Suprapubic skin (tissue), 4 donors: Measurements from ENCODE around the gene TRIM69. TPM values are rescaled to one million over a fixed set of nuclear protein-coding genes. Genes with fewer than 3 reads are reported as not detected.

Experiments
- DNase-seq, 2 donors: peaks; one replicate each; pipeline ENCODE4 v3.0.0-alpha.2; 2019; ENCODE audit warnings: low spot score in 2 of 2
- H3K27ac ChIP-seq: fragments of 200-600 bp; sonication (generic); one replicate; pipeline ENCODE4 v1.5.1; 2019
- H3K27me3 ChIP-seq: fragments of 200-600 bp; sonication (generic); one replicate; pipeline ENCODE4 v1.5.1; 2019
- H3K36me3 ChIP-seq: fragments of 200-600 bp; sonication (generic); one replicate; pipeline ENCODE4 v1.5.1; 2019
- H3K4me1 ChIP-seq: fragments of 200-600 bp; sonication (generic); one replicate; pipeline ENCODE4 v1.5.1; 2019
- H3K4me3 ChIP-seq: fragments of 200-600 bp; sonication (generic); one replicate; pipeline ENCODE4 v1.5.1; 2019; ENCODE audit warnings: mild to moderate bottlenecking
- H3K9me3 ChIP-seq: fragments of 200-600 bp; sonication (generic); one replicate; pipeline ENCODE4 v1.5.1; 2019
- EP300 ChIP-seq: sonication (generic); formaldehyde crosslinking; IDR thresholded peaks from one replicate; pipeline ENCODE4 v1.6.1; 2017; ENCODE audit warnings: antibody characterized with exemption
- POLR2A ChIP-seq, 2 donors: fragments of 450-650 bp; IDR thresholded peaks; one replicate each; pipeline ENCODE4 v1.6.1; 2017; ENCODE audit warnings: antibody characterized with exemption in 2 of 2, mild to moderate bottlenecking in 2 of 2, moderate library complexity in 2 of 2
- POLR2AphosphoS5 ChIP-seq, 3 donors: sonication (generic); formaldehyde crosslinking; IDR thresholded peaks; one replicate each; pipeline ENCODE4 v1.6.1; 2017; ENCODE audit warnings: antibody characterized with exemption in 3 of 3
- WGBS: methylation state at CpG from one replicate; pipeline ENCODE4 v1.1.5; 2018; 5-methylcytosine and 5-hydroxymethylcytosine counted together
- total RNA-seq, 4 donors: library from RNA; depleted of rRNA; stranded (reverse); fragments of >200 nt; gene quantifications; one replicate each; pipeline ENCODE4 v1.1.0, GENCODE V29; 2016
- TF ChIP-seq, protein P1 (sequence below), 2 donors: fragments of 200-600 bp in 1 of 2; fragments of 450-650 bp in 1 of 2; sonication (generic) in 1 of 2; IDR thresholded peaks; one replicate each; pipeline ENCODE4 v1.5.1; 2016 to 2019; ENCODE audit warnings: antibody characterized with exemption in 2 of 2, mild to moderate bottlenecking in 1 of 2, moderate library complexity in 1 of 2

TRIM69 gene
- total RNA-seq, 4 donors from 2014 or later, result 9.1 to 10.6 (median 9.8) TPM

DNA sequence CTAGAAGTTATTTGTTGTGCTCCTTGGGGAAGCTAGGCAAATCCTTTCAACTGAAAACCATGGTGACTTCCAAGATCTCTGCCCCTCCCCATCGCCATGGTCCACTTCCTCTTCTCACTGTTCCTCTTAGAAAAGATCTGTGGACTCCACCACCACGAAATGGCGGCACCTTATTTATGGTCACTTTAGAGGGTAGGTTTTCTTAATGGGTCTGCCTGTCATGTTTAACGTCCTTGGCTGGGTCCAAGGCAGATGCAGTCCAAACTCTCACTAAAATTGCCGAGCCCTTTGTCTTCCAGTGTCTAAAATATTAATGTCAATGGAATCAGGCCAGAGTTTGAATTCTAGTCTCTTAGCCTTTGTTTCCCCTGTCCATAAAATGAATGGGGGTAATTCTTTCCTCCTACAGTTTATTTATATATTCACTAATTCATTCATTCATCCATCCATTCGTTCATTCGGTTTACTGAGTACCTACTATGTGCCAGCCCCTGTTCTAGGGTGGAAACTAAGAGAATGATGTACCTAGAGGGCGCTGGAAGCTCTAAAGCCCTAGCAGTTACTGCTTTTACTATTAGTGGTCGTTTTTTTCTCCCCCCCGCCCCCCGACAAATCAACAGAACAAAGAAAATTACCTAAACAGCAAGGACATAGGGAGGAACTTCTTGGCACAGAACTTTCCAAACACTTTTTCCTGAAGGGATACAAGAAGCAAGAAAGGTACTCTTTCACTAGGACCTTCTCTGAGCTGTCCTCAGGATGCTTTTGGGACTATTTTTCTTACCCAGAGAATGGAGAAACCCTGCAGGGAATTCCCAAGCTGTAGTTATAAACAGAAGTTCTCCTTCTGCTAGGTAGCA, 25.9 kb upstream of the TRIM69 start:
- DNase-seq, result no peak
- Histone ChIP-seq H3K27me3 (no peaks in the 10 kb centered on the region), H3K4me3 (peak overlapping the region; percentile 92), H3K9me3 (no peaks in the 10 kb centered on the region), H3K27ac (peak overlapping the region; percentile 99), H3K36me3 (peaks cover 7% of the 10 kb centered on the region), H3K4me1 (peaks cover 33% of the 10 kb centered on the region)
- WGBS, result 26% methylated on average over 11 of the region's 11 CpGs
- peak in 1 of 2 donors; percentile 46 for TF ChIP-seq POLR2A (IDR thresholded peaks at IDR 0.05)
- no peak for TF ChIP-seq POLR2AphosphoS5 (IDR thresholded peaks at IDR 0.05)

DNA sequence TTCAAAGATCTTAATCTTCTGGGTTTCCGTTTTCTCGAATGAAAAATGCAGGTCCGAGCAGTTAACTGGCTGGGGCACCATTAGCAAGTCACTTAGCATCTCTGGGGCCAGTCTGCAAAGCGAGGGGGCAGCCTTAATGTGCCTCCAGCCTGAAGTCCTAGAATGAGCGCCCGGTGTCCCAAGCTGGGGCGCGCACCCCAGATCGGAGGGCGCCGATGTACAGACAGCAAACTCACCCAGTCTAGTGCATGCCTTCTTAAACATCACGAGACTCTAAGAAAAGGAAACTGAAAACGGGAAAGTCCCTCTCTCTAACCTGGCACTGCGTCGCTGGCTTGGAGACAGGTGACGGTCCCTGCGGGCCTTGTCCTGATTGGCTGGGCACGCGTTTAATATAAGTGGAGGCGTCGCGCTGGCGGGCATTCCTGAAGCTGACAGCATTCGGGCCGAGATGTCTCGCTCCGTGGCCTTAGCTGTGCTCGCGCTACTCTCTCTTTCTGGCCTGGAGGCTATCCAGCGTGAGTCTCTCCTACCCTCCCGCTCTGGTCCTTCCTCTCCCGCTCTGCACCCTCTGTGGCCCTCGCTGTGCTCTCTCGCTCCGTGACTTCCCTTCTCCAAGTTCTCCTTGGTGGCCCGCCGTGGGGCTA, 25.1 kb upstream of the TRIM69 start, which contains the start of the genes B2M and PATL2:
TSS of gene B2M (plus strand) at position 422 of the 647 bp plus-strand sequence. CDS start at position 452, 30 bp downstream.
TSS of gene PATL2 (minus strand) at position 228 of the 647 bp plus-strand sequence. CDS start 34,833 bp downstream, outside the sequence.
- peak; percentile 98 to 99 for DNase-seq
- Histone ChIP-seq H3K27ac (peak within 1 kb of the TSS; percentile 99), H3K36me3 (peaks cover 14% of the 10 kb centered on the region), H3K9me3 (no peaks in the 10 kb centered on the region), H3K4me3 (peak within 1 kb of the TSS; percentile 92), H3K27me3 (no peaks in the 10 kb centered on the region), H3K4me1 (peaks cover 41% of the 10 kb centered on the region)
- WGBS, result 2% methylated on average over 13 of the region's 37 CpGs
- peak; percentile 98 to 100 (median 100) for TF ChIP-seq POLR2AphosphoS5 (IDR thresholded peaks at IDR 0.05)
- TF ChIP-seq, protein P1, sequence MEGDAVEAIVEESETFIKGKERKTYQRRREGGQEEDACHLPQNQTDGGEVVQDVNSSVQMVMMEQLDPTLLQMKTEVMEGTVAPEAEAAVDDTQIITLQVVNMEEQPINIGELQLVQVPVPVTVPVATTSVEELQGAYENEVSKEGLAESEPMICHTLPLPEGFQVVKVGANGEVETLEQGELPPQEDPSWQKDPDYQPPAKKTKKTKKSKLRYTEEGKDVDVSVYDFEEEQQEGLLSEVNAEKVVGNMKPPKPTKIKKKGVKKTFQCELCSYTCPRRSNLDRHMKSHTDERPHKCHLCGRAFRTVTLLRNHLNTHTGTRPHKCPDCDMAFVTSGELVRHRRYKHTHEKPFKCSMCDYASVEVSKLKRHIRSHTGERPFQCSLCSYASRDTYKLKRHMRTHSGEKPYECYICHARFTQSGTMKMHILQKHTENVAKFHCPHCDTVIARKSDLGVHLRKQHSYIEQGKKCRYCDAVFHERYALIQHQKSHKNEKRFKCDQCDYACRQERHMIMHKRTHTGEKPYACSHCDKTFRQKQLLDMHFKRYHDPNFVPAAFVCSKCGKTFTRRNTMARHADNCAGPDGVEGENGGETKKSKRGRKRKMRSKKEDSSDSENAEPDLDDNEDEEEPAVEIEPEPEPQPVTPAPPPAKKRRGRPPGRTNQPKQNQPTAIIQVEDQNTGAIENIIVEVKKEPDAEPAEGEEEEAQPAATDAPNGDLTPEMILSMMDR (IDR thresholded peaks at IDR 0.05), result no peak
- TF ChIP-seq EP300, result no peak
- peak; percentile 96 to 99 for TF ChIP-seq POLR2A (IDR thresholded peaks at IDR 0.05)

DNA sequence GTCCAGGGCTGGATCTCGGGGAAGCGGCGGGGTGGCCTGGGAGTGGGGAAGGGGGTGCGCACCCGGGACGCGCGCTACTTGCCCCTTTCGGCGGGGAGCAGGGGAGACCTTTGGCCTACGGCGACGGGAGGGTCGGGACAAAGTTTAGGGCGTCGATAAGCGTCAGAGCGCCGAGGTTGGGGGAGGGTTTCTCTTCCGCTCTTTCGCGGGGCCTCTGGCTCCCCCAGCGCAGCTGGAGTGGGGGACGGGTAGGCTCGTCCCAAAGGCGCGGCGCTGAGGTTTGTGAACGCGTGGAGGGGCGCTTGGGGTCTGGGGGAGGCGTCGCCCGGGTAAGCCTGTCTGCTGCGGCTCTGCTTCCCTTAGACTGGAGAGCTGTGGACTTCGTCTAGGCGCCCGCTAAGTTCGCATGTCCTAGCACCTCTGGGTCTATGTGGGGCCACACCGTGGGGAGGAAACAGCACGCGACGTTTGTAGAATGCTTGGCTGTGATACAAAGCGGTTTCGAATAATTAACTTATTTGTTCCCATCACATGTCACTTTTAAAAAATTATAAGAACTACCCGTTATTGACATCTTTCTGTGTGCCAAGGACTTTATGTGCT, 24.5 kb upstream of the TRIM69 start:
- 2% methylated on average over 11 of the region's 46 CpGs for WGBS
- DNase-seq, result no peak
- Histone ChIP-seq H3K36me3 (peaks cover 20% of the 10 kb centered on the region), H3K27me3 (no peaks in the 10 kb centered on the region), H3K4me3 (peak overlapping the region; percentile 92), H3K4me1 (peaks cover 47% of the 10 kb centered on the region), H3K9me3 (no peaks in the 10 kb centered on the region), H3K27ac (peak overlapping the region; percentile 99)
- TF ChIP-seq, protein P1 (IDR thresholded peaks at IDR 0.05), result no peak
- peak in 1 of 3 donors; percentile 8 for TF ChIP-seq POLR2AphosphoS5 (IDR thresholded peaks at IDR 0.05)
- TF ChIP-seq POLR2A (IDR thresholded peaks at IDR 0.05), result no peak

DNA sequence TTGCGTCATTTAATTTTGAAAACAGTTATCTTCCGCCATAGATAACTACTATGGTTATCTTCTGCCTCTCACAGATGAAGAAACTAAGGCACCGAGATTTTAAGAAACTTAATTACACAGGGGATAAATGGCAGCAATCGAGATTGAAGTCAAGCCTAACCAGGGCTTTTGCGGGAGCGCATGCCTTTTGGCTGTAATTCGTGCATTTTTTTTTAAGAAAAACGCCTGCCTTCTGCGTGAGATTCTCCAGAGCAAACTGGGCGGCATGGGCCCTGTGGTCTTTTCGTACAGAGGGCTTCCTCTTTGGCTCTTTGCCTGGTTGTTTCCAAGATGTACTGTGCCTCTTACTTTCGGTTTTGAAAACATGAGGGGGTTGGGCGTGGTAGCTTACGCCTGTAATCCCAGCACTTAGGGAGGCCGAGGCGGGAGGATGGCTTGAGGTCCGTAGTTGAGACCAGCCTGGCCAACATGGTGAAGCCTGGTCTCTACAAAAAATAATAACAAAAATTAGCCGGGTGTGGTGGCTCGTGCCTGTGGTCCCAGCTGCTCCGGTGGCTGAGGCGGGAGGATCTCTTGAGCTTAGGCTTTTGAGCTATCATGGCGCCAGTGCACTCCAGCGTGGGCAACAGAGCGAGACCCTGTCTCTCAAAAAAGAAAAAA, 23.9 kb upstream of the TRIM69 start:
- peak overlapping the region; percentile 92 for H3K4me3 ChIP-seq
- no peaks in the 10 kb centered on the region for H3K9me3 ChIP-seq
- H3K36me3 ChIP-seq, result peaks cover 27% of the 10 kb centered on the region
- H3K27ac ChIP-seq, result peak overlapping the region; percentile 99
- WGBS, result 2% methylated on average over 24 of the region's 24 CpGs
- DNase-seq, result peak; percentile 82 to 90
- TF ChIP-seq POLR2AphosphoS5 (IDR thresholded peaks at IDR 0.05) (peak in 1 of 3 donors; percentile 29), EP300 (no peak), POLR2A (IDR thresholded peaks at IDR 0.05) (no peak)
- TF ChIP-seq, protein P1 (IDR thresholded peaks at IDR 0.05), result no peak
- peaks cover 53% of the 10 kb centered on the region for H3K4me1 ChIP-seq
- no peaks in the 10 kb centered on the region for H3K27me3 ChIP-seq
